MCF 10A (cell line): ENCODE measurements around the gene NUBPL. TPM values are rescaled to one million over a fixed set of nuclear protein-coding genes. Genes with fewer than 3 reads are reported as not detected.

Experiments
- BruUV-seq: library from RNA; stranded (reverse); fragments of 400-500 nt; replicated peaks from 2 replicates; lab custom pipeline; 2021; lab: Mats Ljungman, UMichigan
- CTCF ChIA-PET: fragments of 300-600 bp; sonication (Branson Sonifier 250); formaldehyde crosslinking; extraction: SDS; loops from one replicate; lab custom pipeline; 2021; ENCODE audit warnings: antibody characterized with exemption, inconsistent platforms; lab: Yijun Ruan, JAX
- POLR2A ChIA-PET: fragments of 300-600, 350-650 bp; sonication (Branson Sonifier 250); formaldehyde crosslinking; extraction: SDS; loops from one replicate; lab custom pipeline; 2020; ENCODE audit warnings: antibody characterized with exemption, inconsistent platforms; lab: Yijun Ruan, JAX
- DNase-seq: peaks from one replicate; pipeline ENCODE4 v3.0.0-alpha.2; 2018; ENCODE audit not compliant: unreplicated experiment
- H3K27ac Mint-ChIP-seq: one replicate; pipeline ENCODE4 v1.8.0; 2022; ENCODE audit warnings: mild to moderate bottlenecking, low read depth, mixed read lengths; ENCODE audit not compliant: unreplicated experiment
- H3K27me3 Mint-ChIP-seq: one replicate; pipeline ENCODE4 v1.8.0; 2022; ENCODE audit warnings: mixed read lengths; ENCODE audit not compliant: insufficient read depth, unreplicated experiment
- H3K36me3 Mint-ChIP-seq: one replicate; pipeline ENCODE4 v1.8.0; 2022; ENCODE audit warnings: mild to moderate bottlenecking, moderate library complexity, mixed read lengths; ENCODE audit not compliant: insufficient read depth, unreplicated experiment
- H3K4me1 Mint-ChIP-seq: one replicate; pipeline ENCODE4 v1.8.0; 2022; ENCODE audit warnings: mixed read lengths; ENCODE audit not compliant: insufficient read depth, unreplicated experiment
- H3K4me3 Mint-ChIP-seq: one replicate; pipeline ENCODE4 v1.8.0; 2022; ENCODE audit warnings: mild to moderate bottlenecking, moderate library complexity, mixed read lengths; ENCODE audit not compliant: unreplicated experiment
- H3K9me3 Mint-ChIP-seq: one replicate; pipeline ENCODE4 v1.8.0; 2022; ENCODE audit warnings: mixed read lengths; ENCODE audit not compliant: unreplicated experiment
- CTCF ChIP-seq: fragments of 200-600 bp; IDR thresholded peaks from one replicate; pipeline ENCODE4 v1.8.0; 2022; ENCODE audit warnings: antibody characterized with exemption, mild to moderate bottlenecking; ENCODE audit not compliant: unreplicated experiment
- intact Hi-C: fragments of 100-400 bp; cut with micrococcal nuclease; formaldehyde crosslinking; loops from 2 replicates; pipeline ENCODE4 v1.14.1; 2022
- total RNA-seq: library from RNA; stranded (reverse); gene quantifications from 2 replicates; pipeline ENCODE4 v1.2.3, GENCODE V29; 2022

NUBPL gene
- total RNA-seq, 1 experiment from 2014 or later: 12.3 TPM

DNA sequence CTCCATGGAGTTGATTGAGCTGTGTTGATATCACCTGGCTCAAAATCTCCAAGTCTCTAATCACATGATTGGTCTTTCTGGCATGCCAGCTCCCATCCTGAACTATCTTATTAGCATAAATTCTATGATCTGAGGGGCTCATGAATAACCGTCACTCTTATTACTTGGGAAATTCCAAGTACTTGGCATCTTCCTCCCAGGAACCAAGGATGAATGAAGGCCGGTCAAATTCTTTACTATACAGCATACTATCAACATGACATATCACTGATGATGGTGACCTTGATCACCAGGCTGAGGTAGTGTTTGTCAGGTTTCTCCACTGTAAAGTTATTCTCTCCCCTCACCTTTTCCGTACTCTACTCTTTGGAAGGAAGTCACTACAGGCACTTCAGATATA is 16.4 kb upstream of the NUBPL start:
- Mint-ChIP-seq H3K36me3 (peaks cover 4% of the 10 kb centered on the region), H3K27ac (no peak overlapping the region), H3K27me3 (peaks cover 6% of the 10 kb centered on the region), H3K4me1 (peaks cover 10% of the 10 kb centered on the region), H3K9me3 (peaks cover 4% of the 10 kb centered on the region), H3K4me3 (no peak overlapping the region)
- no TSS peak for BruUV-seq
- no peak for DNase-seq
- TF ChIP-seq CTCF: no peak
- ChIA-PET CTCF (no interaction called here), POLR2A (interaction anchor here (0.8 kb wide), 1 partner anchor 21 kb away, joined by 3 read pairs; no protein-coding TSS in a partner anchor)
- intact Hi-C loops: no loop called here

GRCh38 chr14:31545328-31545727 is 15.9 kb upstream of the NUBPL start:
- H3K9me3 Mint-ChIP-seq: peaks cover 8% of the 10 kb centered on the region

DNA sequence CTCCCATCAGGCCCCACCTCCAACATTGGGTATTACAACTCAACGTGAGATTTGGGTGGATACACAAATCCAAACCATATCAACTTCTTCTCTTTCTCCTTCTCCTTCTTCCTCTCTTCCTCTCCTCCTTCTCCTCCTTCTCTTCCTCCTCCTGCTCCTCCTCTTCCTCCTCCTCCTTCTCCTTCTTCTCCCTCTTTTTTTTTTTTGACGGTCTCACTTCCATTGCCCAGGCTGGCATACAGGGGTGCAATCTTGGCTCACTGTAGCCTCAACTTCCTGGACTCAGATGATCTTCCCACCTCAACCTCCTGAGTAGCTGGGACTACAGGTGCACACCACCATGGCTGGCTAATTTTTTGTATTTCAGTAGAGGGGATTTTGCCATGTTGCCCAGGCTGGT is 11.4 kb upstream of the NUBPL start:
- Mint-ChIP-seq H3K36me3 (peaks cover 4% of the 10 kb centered on the region), H3K27ac (no peak overlapping the region), H3K4me1 (no peaks in the 10 kb centered on the region), H3K27me3 (peaks cover 32% of the 10 kb centered on the region), H3K4me3 (no peak overlapping the region), H3K9me3 (peaks cover 8% of the 10 kb centered on the region)
- DNase-seq: no peak
- CTCF ChIA-PET: no interaction called here
- POLR2A ChIA-PET: no interaction called here
- no peak for TF ChIP-seq CTCF
- BruUV-seq: no TSS peak
- intact Hi-C loops: no loop called here

More at GRCh38 chr14:31545328-31545727, 15.9 kb upstream of the NUBPL start:
- peaks cover 11% of the 10 kb centered on the region for H3K27me3 Mint-ChIP-seq
- no peak overlapping the region for H3K4me3 Mint-ChIP-seq
- H3K4me1 Mint-ChIP-seq: peaks cover 10% of the 10 kb centered on the region
- peaks cover 4% of the 10 kb centered on the region for H3K36me3 Mint-ChIP-seq
- no peak for TF ChIP-seq CTCF
- CTCF ChIA-PET: no interaction called here
- DNase-seq: no peak
- intact Hi-C loops: no loop called here
- no peak overlapping the region for H3K27ac Mint-ChIP-seq
- no TSS peak for BruUV-seq
- POLR2A ChIA-PET: interaction anchor here (0.8 kb wide), 2 partner anchors 13 to 21 kb away, joined by 3 read pairs; no protein-coding TSS in a partner anchor

DNA sequence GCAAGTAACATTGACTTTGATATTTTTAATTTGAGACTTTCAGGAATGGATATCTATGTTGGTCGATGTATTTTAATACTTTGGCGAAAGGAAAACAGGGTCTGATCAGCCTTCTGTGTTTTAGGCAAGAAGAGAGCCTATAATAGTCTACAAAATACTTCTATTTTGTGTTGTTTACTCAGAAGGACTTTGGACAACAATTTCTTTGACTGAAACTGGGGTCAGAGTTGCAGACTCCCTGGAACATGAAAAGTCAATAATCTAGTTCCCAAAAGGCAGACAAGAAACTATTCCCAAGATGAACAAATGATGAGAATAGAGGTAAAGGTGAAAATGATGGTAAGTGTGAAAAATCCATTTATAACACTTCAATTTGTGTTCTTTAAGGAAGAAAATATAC is 10.6 kb upstream of the NUBPL start:
- POLR2A ChIA-PET: no interaction called here
- no TSS peak for BruUV-seq
- intact Hi-C loops: no loop called here
- peaks cover 36% of the 10 kb centered on the region for H3K27me3 Mint-ChIP-seq
- CTCF ChIA-PET: no interaction called here
- no peak for TF ChIP-seq CTCF
- H3K9me3 Mint-ChIP-seq: peaks cover 8% of the 10 kb centered on the region
- no peak overlapping the region for H3K27ac Mint-ChIP-seq
- no peaks in the 10 kb centered on the region for H3K4me1 Mint-ChIP-seq
- no peak for DNase-seq
- H3K36me3 Mint-ChIP-seq: peaks cover 4% of the 10 kb centered on the region
- no peak overlapping the region for H3K4me3 Mint-ChIP-seq
